Activated gamma-delta T cell treated with Interleukin-2 at 50 U/mL for 16 hours (primary cell): ENCODE measurements around the gene CAAP1.
"Not testable (repeated sequence)": the region's sequence is repeated elsewhere in the genome, so short reads cannot be mapped to it uniquely, and the experiment has no call there.

Experiments used
- DNase-seq: peaks from one replicate; pipeline ENCODE4 v3.0.0-alpha.2; 2020

CAAP1 gene

DNA sequence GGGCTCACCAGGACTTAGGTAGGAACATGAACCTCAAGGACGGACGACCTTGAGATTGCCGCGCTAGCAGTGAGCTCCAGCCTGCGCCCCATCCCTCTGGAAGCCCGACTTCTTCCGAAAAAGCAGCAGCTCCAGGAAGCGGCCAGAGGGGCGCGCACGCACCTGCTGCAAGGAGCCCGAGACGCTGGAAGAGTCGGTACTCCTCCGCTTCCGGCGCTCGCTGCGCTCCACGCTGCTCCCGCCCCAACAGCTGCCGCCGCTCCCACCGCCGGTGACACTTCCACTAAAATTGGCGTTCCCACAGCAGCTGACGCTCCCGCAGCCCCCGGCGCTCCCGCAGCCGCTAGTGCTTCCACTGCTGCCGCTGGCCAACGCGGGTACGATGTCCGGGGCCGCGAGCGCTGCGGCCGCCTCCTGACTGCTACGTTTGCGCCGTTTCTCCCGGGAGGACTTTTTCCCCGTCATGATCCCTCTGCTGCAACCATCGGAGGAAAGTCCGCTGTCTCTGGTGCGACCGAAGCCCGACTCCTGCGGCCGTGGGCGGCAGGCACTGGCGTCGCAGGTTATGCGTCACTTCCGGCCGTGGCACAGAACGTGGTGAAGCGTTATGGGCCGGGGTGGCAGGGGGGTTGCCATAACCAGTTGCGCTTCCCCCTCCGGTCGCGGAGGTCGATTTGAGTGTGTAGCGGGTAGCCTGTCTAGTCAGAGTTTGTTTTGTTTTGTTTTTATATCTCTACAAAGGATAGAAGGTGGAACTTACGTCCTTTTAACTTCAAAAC, at the start of gene CAAP1:
Gene CAAP1, minus strand, starts transcription at position 552 of the 779 bp plus-strand sequence. Its CDS starts 87 bp downstream, at position 465.
- DNase-seq, result peak; percentile 89

DNA sequence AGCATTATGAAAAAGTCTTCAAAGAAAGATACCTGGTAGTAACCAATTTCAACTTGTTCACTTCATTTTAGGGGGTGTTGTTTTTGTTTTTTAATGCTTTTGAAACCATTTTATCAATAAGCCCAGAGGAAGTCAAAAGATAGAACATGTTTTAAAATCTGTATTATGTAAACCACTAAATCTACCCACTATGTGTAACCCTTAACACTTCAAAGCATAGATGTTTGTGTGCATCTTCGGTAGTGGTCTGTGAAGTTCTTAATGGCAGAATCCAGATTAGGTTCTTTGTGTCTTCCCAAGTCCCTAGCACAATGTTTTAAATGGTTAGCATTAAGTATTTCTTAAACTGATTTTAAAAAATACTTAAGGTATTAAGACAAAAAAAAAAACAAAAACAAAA, 48.2 kb upstream of the CAAP1 start:
- DNase-seq, result no peak

- no peak for DNase-seq
Measured at GRCh38 chr9:26939955-26940711, 47.5 kb upstream of the CAAP1 start.

DNA sequence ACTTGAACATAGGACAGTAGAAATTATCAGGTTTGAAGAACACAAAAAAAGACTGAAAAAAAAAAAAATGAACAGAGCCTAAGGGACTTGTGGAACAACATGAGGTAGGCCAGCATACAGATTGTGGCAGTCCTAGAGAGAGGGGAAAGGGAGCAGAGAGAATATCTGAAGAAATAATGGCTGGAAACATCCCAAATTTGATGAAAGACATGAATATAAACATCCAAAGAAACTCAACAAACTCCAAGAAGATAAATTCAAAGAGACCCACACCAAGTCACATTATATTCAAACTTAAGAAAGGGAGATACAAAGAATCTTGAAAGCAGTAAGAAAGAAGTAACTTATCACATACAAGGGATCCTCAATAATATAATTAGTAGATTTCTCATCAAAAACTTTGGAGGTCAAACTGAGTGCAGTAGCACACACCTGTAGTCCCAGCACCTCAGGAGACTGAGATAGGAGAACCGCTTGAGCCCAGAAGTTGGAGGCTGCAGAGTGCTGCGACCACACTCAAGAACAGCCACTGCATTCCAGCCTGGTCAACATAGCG, 45.3 kb upstream of the CAAP1 start:
- DNase-seq, result no peak

- no peak for DNase-seq
Measured at GRCh38 chr9:26935847-26936246, 43.2 kb upstream of the CAAP1 start.

DNA sequence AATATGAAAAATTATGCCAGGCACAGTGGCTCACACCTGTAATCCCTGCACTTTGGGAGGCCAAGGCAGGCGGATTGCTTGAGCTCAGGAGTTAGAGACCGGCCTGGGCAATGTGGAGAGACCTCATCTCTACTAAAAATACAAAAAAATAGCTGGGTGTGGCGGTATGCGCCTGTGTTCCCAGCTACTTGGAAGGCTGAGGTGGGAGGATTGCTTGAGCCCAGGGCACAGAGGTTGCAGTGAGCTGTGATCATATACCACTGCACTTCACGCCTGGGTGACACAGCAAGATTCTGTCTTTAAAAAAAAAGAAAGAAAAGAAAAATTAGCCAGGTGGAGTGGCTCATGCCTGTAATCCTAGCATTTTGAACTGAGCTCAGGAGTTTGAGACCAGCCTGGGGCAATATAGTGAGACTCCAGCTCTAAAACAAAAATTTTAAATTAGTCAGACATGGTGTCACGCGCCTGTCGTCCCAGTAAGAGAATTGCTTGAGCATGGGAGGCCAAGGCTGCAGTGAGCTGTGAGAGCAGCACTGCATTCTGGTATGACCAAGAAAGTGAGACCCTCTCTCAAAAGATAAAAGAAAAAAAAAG, 36.4 kb upstream of the CAAP1 start:
- DNase-seq, result no peak

- no peak for DNase-seq
Measured at GRCh38 chr9:26925609-26926008, 33.0 kb upstream of the CAAP1 start.

- no peak for DNase-seq
Measured at GRCh38 chr9:26919698-26920097, 27.1 kb upstream of the CAAP1 start.

GRCh38 chr9:26913138-26913668, 20.6 kb upstream of the CAAP1 start:
- DNase-seq, result no peak

DNA sequence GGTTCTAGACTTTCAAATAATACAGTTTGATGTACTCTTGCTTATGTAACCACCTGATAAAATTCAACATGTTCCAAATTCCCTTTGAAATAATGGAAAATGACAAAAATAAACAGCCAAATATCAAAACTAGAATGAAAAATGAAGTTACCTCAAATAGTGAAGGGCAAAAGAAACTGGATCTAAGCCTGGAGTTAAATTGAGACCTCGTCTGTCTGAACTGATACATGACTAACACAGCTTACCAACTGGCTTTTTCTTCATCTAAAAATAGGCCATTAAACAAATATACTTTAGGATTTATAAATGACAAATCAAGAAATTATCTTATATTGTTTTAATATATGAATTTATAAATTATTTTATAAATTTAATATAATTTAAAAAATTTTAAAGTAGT, 12.1 kb upstream of the CAAP1 start:
- no peak for DNase-seq

GRCh38 chr9:26904070-26904469, 11.5 kb upstream of the CAAP1 start:
- DNase-seq, result no peak

- DNase-seq, result no peak
Measured at GRCh38 chr9:26893030-26893676, 551 bp upstream of the CAAP1 start.

DNA sequence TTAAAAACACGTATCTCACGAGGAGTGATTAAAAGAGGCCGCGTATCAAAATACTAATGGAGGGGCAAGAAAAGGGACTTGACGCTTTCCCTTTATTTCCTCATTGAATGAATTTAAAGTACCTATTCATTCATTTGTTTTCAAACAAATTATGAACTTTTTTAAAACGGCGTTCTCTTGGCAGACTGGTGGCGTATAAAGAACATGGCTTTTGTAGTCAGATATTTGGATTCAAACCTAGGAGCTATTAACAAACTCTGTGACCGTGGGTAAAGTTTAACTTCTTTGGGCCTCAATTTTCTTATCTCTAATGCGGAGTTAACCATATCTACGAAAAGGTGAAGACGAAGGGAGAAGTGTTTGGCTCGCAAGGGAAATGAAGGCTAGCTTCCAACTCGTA, 876 bp downstream of the CAAP1 start:
- no peak for DNase-seq

GRCh38 chr9:26888271-26888670, 4.3 kb downstream of the CAAP1 start:
- no peak for DNase-seq

- DNase-seq, result no peak
Measured at GRCh38 chr9:26882154-26882553, 10.4 kb downstream of the CAAP1 start.

- DNase-seq, result no peak
Measured at GRCh38 chr9:26880262-26880661, 12.3 kb downstream of the CAAP1 start.

DNA sequence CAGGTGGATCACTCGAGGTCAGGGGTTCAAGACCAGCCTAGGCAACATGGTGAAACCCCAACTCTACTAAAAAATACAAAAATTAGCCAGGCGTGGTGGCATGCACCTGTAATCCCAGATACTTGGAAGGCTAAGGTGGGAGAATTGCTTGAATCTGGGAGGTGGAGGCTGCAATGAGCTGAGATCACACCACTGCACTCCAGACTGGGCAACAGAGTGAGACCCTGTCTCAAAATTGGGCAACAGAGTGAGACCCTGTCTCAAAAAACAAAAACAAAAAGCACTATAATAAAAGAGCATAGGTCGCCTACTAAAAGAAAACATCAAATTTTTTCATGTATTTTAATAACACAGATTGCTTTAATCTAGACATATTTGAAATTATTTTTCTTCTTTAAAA, 17.4 kb downstream of the CAAP1 start:
- not testable (repeated sequence) for DNase-seq

DNA sequence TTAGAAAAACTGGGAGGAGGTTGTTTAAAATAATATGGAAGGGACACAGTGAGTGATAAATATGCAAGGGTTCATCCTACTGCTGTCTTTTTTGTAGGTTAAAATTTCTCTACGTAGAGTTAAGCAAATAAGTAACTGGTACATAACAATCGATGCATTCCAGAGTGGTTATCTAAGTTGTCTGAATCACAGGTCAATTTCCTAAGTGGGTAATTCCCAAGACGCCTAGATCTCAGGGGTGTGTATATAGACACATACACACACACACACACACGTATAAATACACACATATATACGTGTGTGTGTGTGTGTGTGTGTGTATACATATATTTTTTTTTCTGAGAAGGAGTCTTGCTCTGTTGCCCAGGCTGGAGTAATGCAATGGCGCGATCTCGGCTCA, 22.3 kb downstream of the CAAP1 start:
- DNase-seq, result no peak

DNA sequence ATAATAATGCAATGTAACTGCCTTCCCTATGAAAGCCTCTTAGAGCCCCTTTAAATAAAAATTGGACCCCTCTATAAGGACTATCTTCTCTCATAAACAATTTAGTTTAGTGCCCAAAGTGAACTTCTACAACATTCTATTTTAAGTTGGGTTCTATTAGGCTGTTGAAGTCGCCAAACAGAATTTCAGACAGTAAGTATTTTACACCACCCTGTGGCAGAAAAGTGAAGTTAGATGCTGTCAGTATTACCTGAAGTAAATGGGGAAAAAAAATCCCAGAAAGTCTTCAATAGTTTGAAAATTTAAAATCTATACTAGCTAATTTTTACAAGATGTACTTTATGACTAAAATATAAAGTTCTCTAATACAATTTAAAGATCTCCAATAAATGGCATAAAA, 29.5 kb downstream of the CAAP1 start:
- DNase-seq, result no peak

- no peak for DNase-seq
Measured at GRCh38 chr9:26856413-26857032, 36.1 kb downstream of the CAAP1 start.

DNA sequence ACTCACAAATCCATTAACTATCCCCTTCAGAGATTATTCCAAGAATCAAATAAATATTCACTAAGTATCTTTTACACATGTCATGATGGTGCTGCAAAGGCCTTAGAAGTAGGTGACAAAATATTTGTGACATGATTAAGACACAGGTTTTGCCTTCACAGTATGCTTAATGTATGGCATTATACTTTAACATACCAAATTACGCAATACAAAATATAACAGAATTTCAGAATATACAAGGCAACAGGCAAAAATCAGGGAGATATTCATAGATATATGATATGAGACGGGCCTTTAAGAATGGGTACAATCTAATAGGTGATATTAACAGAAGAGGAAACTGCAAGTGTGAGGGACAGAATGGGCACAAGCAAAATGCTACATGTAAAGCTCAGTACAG, 41.6 kb downstream of the CAAP1 start:
- no peak for DNase-seq

- DNase-seq, result no peak
Measured at GRCh38 chr9:26833792-26834191, 58.8 kb downstream of the CAAP1 start.
